GM19240 (cell line): ENCODE results near the gene SLIT3.
"Not testable (repeated sequence)": the region's sequence is repeated elsewhere in the genome, so short reads cannot be mapped to it uniquely, and the experiment has no call there.

ENCODE experiments used
- DNase-seq: peaks from one replicate; pipeline ENCODE4 v3.0.0; 2011; ENCODE audit warnings: low spot score; ENCODE audit not compliant: insufficient read length

SLIT3 gene

DNA sequence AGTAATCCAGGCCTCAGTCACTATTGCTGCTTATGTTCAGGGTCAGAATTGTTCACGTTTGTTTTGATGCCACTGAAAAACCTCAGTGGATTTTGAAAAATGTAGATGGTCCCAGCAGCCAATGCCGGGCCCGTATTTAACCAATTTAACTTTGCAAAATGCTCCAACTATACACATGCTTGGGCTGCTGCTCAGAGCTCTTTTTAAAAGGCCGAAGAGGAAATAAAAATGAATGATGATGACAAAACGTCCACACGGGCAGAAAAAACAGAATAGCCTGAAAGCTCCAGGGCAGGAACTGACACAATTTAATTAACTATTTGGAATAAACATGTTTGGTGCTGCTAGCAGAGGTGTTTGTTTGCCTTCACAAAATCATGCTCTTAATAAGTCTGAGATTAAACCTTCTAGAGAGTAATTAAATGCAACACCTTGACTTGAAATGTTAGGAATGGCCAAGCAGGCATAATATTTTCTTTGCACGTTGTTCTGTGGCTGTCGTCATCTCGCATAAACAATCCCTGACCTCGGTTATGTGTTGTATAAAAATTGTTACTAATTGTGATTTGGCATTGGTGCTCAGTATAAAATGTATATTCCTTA lies 152.7 kb downstream of the SLIT3 start:
- no peak for DNase-seq

DNA sequence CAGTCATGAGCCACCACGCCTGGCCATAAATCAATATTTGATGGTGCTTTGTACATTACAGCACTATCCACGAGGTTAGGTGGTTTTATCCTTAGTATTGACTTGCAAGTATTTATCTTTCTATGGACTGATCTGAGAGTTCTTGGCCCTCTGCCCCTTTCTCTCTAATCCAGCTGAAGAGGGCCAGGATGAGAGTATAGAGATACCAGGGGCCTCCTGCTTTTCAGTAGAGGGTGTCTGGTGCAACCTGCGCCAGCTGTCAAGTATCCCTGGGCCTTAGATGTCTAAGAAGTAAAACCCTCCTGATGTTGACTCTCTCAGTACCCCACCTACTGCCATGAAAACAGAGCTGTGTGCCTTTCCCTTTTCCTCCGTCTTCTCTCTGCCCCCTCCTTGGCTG lies 153.4 kb downstream of the SLIT3 start:
- no peak for DNase-seq

GRCh38 chr5:169146158-169146557 lies 154.8 kb downstream of the SLIT3 start:
- DNase-seq, result no peak

GRCh38 chr5:169142264-169142970 lies 158.5 kb downstream of the SLIT3 start:
- no peak for DNase-seq

DNA sequence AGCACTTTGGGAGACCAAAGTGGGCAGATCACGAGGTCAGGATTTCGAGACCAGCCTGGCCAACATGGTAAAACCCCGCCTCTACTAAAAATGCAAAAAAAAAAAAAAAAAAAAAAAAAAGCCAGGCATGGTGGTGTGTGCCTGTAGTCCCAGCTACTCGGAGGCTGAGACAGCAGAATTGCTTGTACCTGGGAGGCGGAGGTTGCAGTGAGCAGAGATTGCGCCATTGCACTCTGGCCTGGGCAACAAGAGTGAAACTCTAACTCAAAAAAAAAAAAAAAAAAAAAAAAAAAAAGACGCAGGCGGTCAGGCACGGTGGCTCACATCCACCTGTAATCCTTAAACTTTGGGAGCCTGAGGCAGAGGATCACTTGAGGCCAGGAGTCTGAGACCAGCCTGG lies 160.7 kb downstream of the SLIT3 start:
- DNase-seq, result not testable (repeated sequence)

- no peak for DNase-seq
Observed at GRCh38 chr5:169139480-169140050, 161.4 kb downstream of the SLIT3 start.

- DNase-seq, result no peak
Observed at GRCh38 chr5:169133531-169133930, 167.4 kb downstream of the SLIT3 start.

DNA sequence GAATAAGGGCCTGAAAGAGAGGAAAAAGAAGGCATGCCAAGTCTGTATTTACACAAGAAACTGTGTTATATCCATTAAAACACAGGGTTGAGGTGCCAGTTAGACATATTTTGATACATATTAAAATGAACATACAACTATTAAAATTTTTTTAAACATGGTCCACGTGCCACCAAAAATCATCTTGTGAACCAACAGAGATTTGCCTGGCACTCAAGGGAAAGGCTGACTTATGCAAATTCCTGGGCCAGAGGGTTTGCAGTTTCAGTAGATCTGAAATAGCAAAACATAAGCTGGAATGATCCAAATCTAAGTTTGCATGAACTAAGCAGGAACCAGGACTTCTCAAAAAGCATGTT lies 168.7 kb downstream of the SLIT3 start:
- no peak for DNase-seq

DNA sequence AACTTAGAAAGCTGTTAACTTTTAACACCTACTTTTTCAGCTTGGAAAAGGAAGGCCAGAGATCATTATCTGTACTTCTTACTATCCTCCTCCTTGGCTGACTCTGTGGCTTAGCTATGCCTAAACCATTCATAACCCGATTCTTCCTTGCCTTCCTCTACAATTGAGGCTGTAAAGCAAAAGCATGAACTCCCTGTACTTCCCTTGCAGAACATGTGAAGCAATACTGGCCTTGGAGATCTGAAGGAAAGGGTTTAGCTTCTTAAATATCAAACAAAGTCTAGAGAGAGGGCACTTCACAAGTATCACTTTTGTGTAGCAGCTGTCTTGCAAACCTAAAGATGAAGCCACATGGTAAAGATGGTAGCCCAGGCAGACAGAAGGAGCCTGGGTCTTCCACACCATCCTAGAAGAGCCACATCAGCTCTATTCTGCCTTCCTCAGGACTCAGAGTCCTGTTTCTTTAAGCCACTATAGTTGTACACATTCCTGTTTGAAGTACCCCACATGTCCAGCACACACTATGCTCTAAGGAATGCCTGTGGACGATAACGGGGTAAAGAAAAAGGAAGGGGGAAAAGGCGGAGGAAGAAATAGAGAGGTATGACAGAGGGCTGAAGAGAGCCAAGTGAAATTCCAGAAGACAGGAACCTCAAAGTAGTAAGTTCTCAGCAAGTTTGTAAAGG lies 169.2 kb downstream of the SLIT3 start:
- no peak for DNase-seq

- DNase-seq, result no peak
Observed at GRCh38 chr5:169128679-169129078, 172.3 kb downstream of the SLIT3 start.

DNA sequence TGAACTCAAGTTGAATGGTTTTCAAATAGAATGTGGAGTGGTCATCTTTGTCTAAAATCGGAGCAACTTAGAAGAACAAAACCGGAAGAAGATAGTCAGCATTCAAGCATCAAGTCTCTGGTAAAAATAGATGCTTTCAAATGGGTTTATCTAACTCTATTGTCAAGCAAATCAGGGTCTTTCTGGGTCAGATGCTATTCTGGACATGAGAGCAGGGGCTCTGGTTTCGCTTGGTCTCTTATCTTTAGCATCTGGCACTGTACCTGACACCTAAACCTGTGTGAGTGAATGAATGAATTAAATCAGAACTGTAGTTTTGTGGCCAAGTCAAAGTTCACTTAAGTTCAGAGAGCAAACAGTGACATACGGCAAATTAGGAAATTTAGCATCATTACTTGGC lies 173.5 kb downstream of the SLIT3 start:
- DNase-seq, result no peak

GRCh38 chr5:169126481-169127021 lies 174.4 kb downstream of the SLIT3 start:
- no peak for DNase-seq

GRCh38 chr5:169125571-169125970 lies 175.4 kb downstream of the SLIT3 start:
- DNase-seq, result no peak

DNA sequence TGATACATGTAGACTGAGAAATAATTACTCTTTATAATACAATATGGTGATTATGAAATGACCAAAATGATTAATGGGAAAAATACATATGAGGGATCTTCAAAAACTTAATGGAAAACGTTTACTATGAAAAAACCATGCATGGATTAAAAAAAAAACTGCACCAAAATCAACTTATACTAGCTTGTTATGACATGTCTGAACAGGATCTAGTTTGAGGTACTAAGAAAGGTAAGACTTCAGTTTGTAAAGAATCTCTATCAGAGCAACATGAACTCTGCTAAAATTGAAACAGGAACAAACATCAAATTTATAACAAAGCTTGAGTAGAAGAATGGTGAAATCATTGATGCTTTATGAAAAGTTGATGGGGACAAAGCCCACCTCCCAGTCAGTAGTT lies 178.0 kb downstream of the SLIT3 start:
- DNase-seq, result no peak

DNA sequence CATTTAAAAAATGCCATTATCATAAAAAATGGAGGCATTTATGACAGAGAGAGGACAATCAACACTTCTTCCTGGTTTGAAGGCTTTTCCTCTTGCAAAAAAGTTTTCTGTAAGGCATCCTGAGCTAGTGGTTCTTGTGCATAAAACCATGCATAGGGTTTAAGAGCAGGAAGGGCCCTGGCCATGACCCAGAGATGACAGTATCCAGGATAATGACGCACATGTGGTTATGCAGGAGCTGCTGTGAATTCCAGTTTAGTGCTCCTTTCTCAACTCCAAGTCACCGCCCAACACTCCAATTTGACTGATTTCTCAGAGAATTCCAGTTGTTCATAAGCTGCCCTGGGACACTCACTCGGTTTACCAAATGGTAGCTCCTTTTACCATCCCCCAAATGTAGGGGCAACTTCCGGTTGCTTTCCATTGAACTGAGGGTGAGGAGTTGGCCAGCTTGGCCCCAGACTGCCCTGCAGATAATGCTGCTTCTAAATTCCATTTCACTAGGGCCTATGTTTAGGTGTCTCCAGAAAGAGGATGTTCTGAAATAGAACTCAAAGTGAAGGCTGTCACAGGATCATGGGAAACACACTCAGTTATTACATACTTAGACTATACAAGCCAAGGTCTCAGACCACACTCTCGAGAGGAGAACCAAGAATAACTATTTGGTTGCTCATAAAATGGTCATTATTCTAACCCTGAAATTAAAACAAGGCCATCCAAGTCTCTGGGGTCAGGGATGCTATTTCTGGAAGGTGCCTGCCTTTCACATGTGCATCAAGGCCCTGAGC lies 179.1 kb downstream of the SLIT3 start:
- DNase-seq, result no peak

- no peak for DNase-seq
Observed at GRCh38 chr5:169119288-169120048, 181.5 kb downstream of the SLIT3 start.

DNA sequence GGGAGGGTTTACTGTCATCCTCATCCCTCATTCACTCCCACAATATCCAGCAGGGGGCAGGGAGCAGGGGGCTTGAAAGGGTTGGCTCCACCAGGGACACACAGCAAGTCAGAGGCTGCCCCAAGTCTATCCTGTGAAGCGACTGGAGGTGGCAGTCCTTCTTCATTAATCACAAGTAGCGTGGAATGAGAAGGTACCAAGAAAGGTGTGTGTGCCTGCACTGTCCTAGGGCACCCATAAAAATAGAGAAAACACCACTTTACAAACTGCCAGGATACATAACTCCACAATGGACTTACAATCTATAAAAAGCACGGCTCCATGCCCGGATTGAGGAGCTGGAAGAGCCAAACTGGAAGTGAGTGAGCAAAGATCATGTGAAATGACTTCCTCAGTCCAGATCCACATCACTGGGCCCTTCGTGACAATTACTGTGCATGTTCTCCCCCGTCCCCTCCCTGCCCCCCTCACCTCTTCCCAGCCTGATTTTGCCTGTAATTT lies 183.9 kb downstream of the SLIT3 start:
- DNase-seq, result no peak

DNA sequence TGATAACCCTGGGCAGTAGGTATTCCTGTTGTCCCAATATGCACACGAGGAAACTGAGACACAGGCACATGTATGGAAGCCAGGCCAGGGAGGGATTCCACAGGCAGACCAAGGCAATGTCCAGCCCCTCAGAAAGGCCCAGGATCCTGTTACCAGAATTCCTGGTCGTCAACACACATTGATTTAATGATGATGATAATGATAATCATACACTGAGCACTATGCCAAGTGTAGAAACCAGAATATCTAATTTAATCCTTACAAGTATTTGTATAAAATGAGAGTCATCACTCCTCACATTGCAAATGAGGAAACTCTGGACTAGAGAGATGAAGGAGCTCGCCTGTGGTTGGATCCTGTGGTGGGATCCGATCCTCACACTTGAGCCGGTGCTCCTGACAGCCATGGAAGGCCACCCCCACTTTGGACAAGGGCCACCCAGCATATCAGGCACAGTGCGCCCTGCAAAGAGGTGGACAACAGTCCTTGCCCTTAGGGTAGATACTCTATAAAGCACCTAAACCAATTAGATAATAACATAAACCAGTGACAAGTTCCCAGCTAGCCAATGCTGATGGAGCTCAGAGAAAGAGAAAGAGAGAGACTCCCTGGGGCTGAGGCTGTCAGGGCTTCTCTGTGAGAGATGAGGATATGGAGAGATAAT lies 185.3 kb downstream of the SLIT3 start:
- no peak for DNase-seq

GRCh38 chr5:169114466-169115065 lies 186.4 kb downstream of the SLIT3 start:
- no peak for DNase-seq

DNA sequence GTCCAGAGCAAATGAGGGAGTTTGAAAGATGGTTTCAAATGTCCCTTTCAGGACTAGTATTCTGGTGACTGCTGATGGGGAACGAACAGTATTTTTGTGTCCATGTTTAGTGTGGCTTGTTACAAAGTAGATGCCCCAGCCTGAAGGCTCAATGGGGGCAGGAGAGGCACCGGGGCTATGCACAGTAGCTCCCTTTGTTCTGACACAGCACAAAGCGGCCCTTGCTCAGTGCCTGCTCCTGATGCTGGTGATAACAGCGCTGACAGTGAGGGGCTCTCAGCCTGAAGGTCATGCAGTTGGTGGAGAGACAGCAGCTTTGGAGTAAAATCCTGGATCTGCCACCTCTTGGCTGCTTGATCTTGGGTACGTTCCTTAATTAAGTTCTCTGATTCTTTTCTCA lies 188.9 kb downstream of the SLIT3 start:
- no peak for DNase-seq
